ENCODE measurements around the gene MICU2. TPM values are rescaled to one million over a fixed set of nuclear protein-coding genes. Genes with fewer than 3 reads are reported as not detected.
"Not testable (repeated sequence)": the region's sequence is repeated elsewhere in the genome, so short reads cannot be mapped to it uniquely, and the experiment has no call there.

The MICU2 gene
- total RNA-seq, 1 experiment from 2014 or later: 24.2 TPM

DNA sequence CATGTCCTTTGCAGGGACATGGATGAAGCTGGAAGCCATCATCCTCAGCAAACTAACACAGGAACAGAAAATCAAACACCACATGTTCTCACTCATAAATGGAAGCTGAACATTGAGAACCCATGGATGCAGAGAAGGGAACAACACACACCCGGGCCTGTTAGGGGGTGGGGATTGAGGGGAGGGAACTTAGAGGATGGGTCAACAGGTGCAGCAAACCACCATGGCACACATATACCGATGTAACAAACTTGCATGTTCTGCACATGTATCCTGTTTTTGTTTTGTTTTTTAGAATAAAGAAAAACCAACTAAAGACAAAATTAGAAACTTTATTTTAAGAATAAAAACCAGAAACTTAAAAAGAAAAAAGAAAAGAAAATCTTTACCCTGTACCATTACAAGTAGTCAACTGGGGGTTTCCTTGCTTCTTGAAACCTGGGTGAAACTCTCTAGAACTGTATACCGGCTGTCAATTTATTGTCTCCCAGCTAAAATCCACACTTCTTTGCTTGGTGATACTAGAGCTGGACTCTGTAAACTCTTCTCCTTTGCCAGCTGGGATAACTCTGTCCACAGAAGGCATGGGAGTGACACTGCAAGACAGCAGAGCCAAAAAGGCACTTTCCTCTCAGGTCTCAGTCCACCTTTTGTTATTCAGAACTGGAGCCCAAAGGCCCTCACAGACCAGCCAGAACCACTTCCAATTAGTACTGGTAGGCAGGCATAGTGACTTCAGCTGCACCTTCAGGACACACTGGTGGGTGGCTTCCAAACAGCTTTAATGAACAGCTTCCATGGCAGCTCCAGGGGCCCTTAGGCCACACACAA, 9.0 kb downstream of the MICU2 start:
- H3K36me3 ChIP-seq (ENCODE audit: control insufficient read depth, insufficient read depth, low read length): no peaks in the 10 kb centered on the region
- ATAC-seq (no peak), DNase-seq (ENCODE audit: low read depth, low spot score) (no peak)
- H3K4me3 ChIP-seq (ENCODE audit: low read depth in 2 of 2, low read length in 2 of 2): no peak overlapping the region
- TF ChIP-seq, protein P1, sequence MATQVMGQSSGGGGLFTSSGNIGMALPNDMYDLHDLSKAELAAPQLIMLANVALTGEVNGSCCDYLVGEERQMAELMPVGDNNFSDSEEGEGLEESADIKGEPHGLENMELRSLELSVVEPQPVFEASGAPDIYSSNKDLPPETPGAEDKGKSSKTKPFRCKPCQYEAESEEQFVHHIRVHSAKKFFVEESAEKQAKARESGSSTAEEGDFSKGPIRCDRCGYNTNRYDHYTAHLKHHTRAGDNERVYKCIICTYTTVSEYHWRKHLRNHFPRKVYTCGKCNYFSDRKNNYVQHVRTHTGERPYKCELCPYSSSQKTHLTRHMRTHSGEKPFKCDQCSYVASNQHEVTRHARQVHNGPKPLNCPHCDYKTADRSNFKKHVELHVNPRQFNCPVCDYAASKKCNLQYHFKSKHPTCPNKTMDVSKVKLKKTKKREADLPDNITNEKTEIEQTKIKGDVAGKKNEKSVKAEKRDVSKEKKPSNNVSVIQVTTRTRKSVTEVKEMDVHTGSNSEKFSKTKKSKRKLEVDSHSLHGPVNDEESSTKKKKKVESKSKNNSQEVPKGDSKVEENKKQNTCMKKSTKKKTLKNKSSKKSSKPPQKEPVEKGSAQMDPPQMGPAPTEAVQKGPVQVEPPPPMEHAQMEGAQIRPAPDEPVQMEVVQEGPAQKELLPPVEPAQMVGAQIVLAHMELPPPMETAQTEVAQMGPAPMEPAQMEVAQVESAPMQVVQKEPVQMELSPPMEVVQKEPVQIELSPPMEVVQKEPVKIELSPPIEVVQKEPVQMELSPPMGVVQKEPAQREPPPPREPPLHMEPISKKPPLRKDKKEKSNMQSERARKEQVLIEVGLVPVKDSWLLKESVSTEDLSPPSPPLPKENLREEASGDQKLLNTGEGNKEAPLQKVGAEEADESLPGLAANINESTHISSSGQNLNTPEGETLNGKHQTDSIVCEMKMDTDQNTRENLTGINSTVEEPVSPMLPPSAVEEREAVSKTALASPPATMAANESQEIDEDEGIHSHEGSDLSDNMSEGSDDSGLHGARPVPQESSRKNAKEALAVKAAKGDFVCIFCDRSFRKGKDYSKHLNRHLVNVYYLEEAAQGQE (IDR thresholded peaks at IDR 0.05; ENCODE audit: insufficient read depth in 1 of 2, low read depth in 2 of 2, low read length in 1 of 2): no peak
- POLR2A ChIA-PET: no interaction called here
- no peaks in the 10 kb centered on the region for H3K27me3 ChIP-seq (ENCODE audit: control insufficient read depth, insufficient read depth, low read length)
- in situ Hi-C loops (cut with HindIII; ENCODE audit: low pct_unique_long_range_greater_than_20kb, low sequenced_read_pairs) (no loop called here), intact Hi-C loops (cut with micrococcal nuclease; ENCODE audit: unreplicated experiment) (no loop called here)
- no TSS peak for BruUV-seq (replicated peaks)
- H3K4me1 ChIP-seq (ENCODE audit: control insufficient read depth, insufficient read depth, low read length): no peaks in the 10 kb centered on the region
- CTCF ChIA-PET: no interaction called here
- no peaks in the 10 kb centered on the region for H3K9me3 ChIP-seq (ENCODE audit: control insufficient read depth, insufficient read depth, low read depth, low read length)
- no peak overlapping the region for H3K27ac ChIP-seq (ENCODE audit: low read length)

DNA sequence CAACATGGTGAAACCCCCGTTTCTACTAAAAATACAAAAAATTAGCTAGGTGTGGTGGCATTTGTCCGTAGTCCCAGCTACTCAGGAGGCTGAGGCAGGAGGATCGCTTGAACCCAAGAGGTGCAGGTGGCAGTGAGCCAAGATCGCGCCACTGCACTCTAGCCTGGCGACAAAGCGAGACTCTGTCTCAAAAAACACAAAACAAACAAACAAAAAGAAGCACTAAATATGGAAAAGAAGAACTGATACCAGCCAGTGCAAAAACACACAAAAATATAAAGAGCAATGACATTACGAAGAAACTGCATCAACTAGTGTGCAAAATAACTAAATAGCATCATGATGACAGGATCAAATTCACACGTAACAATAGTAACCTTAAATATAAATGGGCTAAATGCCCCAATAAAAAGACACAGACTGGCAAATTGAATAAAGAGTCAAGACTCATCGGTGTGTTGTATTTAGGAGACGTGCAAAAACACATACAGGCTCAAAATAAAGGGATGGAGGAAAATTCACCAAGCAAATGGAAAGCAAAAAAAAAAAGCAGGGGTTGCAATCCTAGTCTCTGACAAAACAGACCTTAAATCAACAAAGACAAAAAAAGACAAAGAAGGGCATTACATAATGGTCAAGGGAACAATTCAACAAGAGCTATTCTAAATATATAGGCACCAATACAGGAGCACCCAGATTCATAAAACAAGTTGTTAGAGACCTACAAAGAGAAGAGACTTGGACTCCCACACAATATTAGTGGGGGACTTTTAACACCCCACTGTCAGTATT, 13.1 kb downstream of the MICU2 start:
- H3K9me3 ChIP-seq (ENCODE audit: control insufficient read depth, insufficient read depth, low read depth, low read length); intact Hi-C loops (cut with micrococcal nuclease; ENCODE audit: unreplicated experiment); DNase-seq (ENCODE audit: low read depth, low spot score); in situ Hi-C loops (cut with HindIII; ENCODE audit: low pct_unique_long_range_greater_than_20kb, low sequenced_read_pairs); H3K27me3 ChIP-seq (ENCODE audit: control insufficient read depth, insufficient read depth, low read length); ATAC-seq; H3K4me1 ChIP-seq (ENCODE audit: control insufficient read depth, insufficient read depth, low read length); H3K4me3 ChIP-seq (ENCODE audit: low read depth in 2 of 2, low read length in 2 of 2); BruUV-seq (replicated peaks); POLR2A ChIA-PET; H3K27ac ChIP-seq (ENCODE audit: low read length); H3K36me3 ChIP-seq (ENCODE audit: control insufficient read depth, insufficient read depth, low read length); CTCF ChIA-PET: not testable (repeated sequence)

DNA sequence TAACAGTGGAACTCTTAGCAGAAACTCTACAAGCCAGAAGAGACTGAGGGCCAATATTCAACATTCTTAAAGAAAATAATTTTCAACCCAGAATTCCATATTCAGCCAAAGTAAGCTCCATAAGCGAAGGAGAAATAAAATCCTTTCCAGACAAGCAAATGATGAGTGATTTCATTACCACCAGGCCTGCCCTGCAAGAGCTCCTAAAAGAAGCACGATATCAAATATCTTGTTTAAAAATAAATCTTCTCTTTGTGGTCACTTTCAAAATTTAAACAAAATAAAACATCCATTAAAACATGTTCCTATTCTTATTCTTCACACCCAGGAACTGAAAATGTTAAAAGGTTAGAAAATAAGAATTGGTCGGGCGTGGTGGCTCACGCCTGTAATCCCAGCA, 13.7 kb downstream of the MICU2 start:
- H3K36me3 ChIP-seq (ENCODE audit: control insufficient read depth, insufficient read depth, low read length): no peaks in the 10 kb centered on the region
- CTCF ChIA-PET: no interaction called here
- H3K27ac ChIP-seq (ENCODE audit: low read length): no peak overlapping the region
- TF ChIP-seq, protein P1 (IDR thresholded peaks at IDR 0.05; ENCODE audit: insufficient read depth in 1 of 2, low read depth in 2 of 2, low read length in 1 of 2): no peak
- DNase-seq (ENCODE audit: low read depth, low spot score) (no peak), ATAC-seq (no peak)
- intact Hi-C loops (cut with micrococcal nuclease; ENCODE audit: unreplicated experiment): no loop called here
- in situ Hi-C loops (cut with HindIII; ENCODE audit: low pct_unique_long_range_greater_than_20kb, low sequenced_read_pairs): no loop called here
- no peaks in the 10 kb centered on the region for H3K27me3 ChIP-seq (ENCODE audit: control insufficient read depth, insufficient read depth, low read length)
- no peak overlapping the region for H3K4me3 ChIP-seq (ENCODE audit: low read depth in 2 of 2, low read length in 2 of 2)
- H3K4me1 ChIP-seq (ENCODE audit: control insufficient read depth, insufficient read depth, low read length): no peaks in the 10 kb centered on the region
- no peaks in the 10 kb centered on the region for H3K9me3 ChIP-seq (ENCODE audit: control insufficient read depth, insufficient read depth, low read depth, low read length)
- POLR2A ChIA-PET: no interaction called here
- no TSS peak for BruUV-seq (replicated peaks)

DNA sequence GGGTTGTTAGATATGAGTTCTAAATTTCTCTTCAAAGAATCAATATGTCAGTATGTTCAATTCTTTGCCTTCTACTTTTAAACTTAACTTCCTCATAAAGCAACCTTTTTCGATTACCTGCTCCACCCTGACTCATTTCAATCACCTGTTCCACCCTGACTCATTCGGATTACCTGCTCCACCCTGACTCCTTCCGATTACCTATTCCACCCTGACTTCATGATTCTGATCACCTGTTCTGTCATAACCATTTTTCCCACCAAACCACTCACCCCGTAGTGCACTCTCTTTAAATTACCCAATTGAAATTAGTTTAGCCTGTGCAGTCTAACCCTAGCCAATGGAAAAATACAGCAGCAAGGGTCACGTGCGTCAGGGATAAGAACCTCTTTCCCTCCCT, 14.5 kb downstream of the MICU2 start:
- ATAC-seq; BruUV-seq (replicated peaks); H3K36me3 ChIP-seq (ENCODE audit: control insufficient read depth, insufficient read depth, low read length); H3K9me3 ChIP-seq (ENCODE audit: control insufficient read depth, insufficient read depth, low read depth, low read length); H3K4me1 ChIP-seq (ENCODE audit: control insufficient read depth, insufficient read depth, low read length); in situ Hi-C loops (cut with HindIII; ENCODE audit: low pct_unique_long_range_greater_than_20kb, low sequenced_read_pairs); H3K27me3 ChIP-seq (ENCODE audit: control insufficient read depth, insufficient read depth, low read length); intact Hi-C loops (cut with micrococcal nuclease; ENCODE audit: unreplicated experiment); H3K27ac ChIP-seq (ENCODE audit: low read length); DNase-seq (ENCODE audit: low read depth, low spot score); CTCF ChIA-PET; H3K4me3 ChIP-seq (ENCODE audit: low read depth in 2 of 2, low read length in 2 of 2); POLR2A ChIA-PET: not testable (repeated sequence)

DNA sequence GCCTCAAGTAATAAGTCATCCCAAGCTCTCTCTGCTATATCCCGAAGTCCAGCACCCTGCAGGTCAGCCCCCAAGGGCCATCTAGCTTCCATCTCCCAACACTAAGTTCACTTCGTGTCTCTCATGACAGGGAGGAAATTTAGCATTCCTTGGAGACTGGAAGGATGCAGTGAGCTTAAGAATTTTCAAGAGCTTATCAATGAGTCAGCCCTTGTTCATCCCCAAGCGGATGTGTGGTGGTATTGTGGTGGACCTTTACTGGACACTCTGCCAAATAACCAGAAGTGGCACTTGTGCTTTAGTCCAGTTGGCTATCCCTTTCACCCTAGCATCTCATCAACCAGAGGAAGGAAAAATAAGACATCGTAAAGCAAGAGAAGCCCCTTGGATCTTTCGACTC, 15.6 kb downstream of the MICU2 start:
- H3K27ac ChIP-seq (ENCODE audit: low read length); DNase-seq (ENCODE audit: low read depth, low spot score); POLR2A ChIA-PET; H3K9me3 ChIP-seq (ENCODE audit: control insufficient read depth, insufficient read depth, low read depth, low read length); in situ Hi-C loops (cut with HindIII; ENCODE audit: low pct_unique_long_range_greater_than_20kb, low sequenced_read_pairs); H3K4me1 ChIP-seq (ENCODE audit: control insufficient read depth, insufficient read depth, low read length); H3K27me3 ChIP-seq (ENCODE audit: control insufficient read depth, insufficient read depth, low read length); ATAC-seq; BruUV-seq (replicated peaks); H3K36me3 ChIP-seq (ENCODE audit: control insufficient read depth, insufficient read depth, low read length); CTCF ChIA-PET; intact Hi-C loops (cut with micrococcal nuclease; ENCODE audit: unreplicated experiment); H3K4me3 ChIP-seq (ENCODE audit: low read depth in 2 of 2, low read length in 2 of 2): not testable (repeated sequence)
